C4-2B (cell line): ENCODE results near the gene CMBL.

Experiments
- H3K27ac ChIP-seq: fragments of 450-650 bp; 2 replicates; pipeline ENCODE4 v1.5.1; 2017
- CTCF ChIP-seq: fragments of 450-650 bp; conservative IDR thresholded peaks from 2 replicates; pipeline ENCODE4 v1.5.1; 2017; ENCODE audit warnings: mild to moderate bottlenecking
- ZFX ChIP-seq: fragments of 450-650 bp; IDR thresholded peaks from 2 replicates; pipeline ENCODE4 v1.6.1; 2017

CMBL gene

GRCh38 chr5:10307206-10308148, at the start of gene CMBL:
CMBL (minus strand) TSS chr5:10307902; CDS start chr5:10290762, 17,140 bp downstream.
- TF ChIP-seq CTCF (no peak), ZFX (peak; percentile 80)

GRCh38 chr5:10355071-10355889, 47.6 kb upstream of the CMBL start:
- no peak overlapping the region for H3K27ac ChIP-seq
- TF ChIP-seq CTCF (0 out of 2 replicates have a peak, but pooled peaks have one; percentile 5), ZFX (no peak)

More at GRCh38 chr5:10307206-10308148, at the start of gene CMBL:
- peak within 1 kb of the TSS; percentile 90 for H3K27ac ChIP-seq

- peak overlapping the region; percentile 98 for H3K27ac ChIP-seq
- TF ChIP-seq CTCF: no peak
- peak; percentile 43; the same call in 1 of the 2 replicates for TF ChIP-seq ZFX
Observed at GRCh38 chr5:10354048-10354872, 46.6 kb upstream of the CMBL start.

GRCh38 chr5:10353241-10354047, 45.7 kb upstream of the CMBL start, which contains the start of gene MARCHF6:
MARCHF6 (plus strand) TSS chr5:10353695; CDS start chr5:10353899, 204 bp downstream.
- no peak for TF ChIP-seq CTCF
- peak; percentile 93 for TF ChIP-seq ZFX
- peak within 1 kb of the TSS; percentile 98 for H3K27ac ChIP-seq

- TF ChIP-seq CTCF (no peak), ZFX (no peak)
- H3K27ac ChIP-seq: peak overlapping the region; percentile 98
Observed at GRCh38 chr5:10352430-10353240, 44.9 kb upstream of the CMBL start.
